ENCODE data around the gene NPRL2.

Gene NPRL2

GRCh38 chr3:50341537-50341936 is 9.0 kb downstream of the NPRL2 start:
- TF ChIP-seq CTCF (conservative IDR thresholded peaks at IDR 0.05; ENCODE audit: low read depth, low read length), result no peak
- peak overlapping the region; percentile 65 for H3K4me3 ChIP-seq (ENCODE audit: low read depth, low read length)

GRCh38 chr3:50340448-50341329 is 9.9 kb downstream of the NPRL2 start, which contains the start of gene RASSF1:
TSS of gene RASSF1 (minus strand) at chr3:50340836. CDS start at chr3:50340805, 31 bp downstream.
- peak; percentile 65 for DNase-seq (ENCODE audit: low read depth)
- TF ChIP-seq CTCF (conservative IDR thresholded peaks at IDR 0.05; ENCODE audit: low read depth, low read length), result no peak
- peak within 1 kb of the TSS; percentile 65 for H3K4me3 ChIP-seq (ENCODE audit: low read depth, low read length)

More at GRCh38 chr3:50341537-50341936, 9.0 kb downstream of the NPRL2 start:
- DNase-seq (ENCODE audit: low read depth), result no peak

GRCh38 chr3:50340147-50340447 is 10.5 kb downstream of the NPRL2 start:
- DNase-seq (ENCODE audit: low read depth), result no peak
- H3K4me3 ChIP-seq (ENCODE audit: low read depth, low read length), result peak overlapping the region; percentile 65
- TF ChIP-seq CTCF (conservative IDR thresholded peaks at IDR 0.05; ENCODE audit: low read depth, low read length), result no peak

DNA sequence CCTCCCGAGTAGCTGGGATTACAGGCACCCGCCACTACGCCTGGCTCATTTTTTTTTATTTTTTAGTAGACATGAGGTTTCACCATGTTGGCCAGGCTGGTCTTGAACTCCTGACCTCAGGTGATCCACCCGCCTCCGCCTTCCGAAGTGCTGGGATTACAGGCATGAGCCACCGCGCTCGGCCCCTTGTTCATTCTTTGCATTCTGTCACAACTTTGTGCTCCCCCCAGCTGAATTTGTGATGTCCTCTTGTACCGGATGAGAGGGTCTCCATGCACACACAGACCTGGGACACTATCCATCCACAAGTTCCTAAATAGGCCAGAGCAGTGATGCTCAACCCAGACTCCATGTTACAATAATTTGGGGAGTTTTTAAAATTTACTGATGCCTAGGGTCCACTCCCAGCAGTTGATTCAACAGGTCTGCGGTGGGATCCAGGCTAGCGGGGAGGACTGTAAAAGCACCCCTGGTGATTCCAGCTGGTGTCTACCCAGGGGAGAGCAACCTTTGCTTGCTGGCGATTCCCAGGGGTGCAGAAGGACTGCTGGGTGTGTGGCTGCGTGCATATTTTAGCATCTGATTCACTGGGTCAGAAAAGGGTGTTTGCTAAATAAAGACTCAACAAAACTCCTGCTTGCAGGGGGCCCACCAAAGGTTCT is 11.0 kb downstream of the NPRL2 start:
- TF ChIP-seq CTCF (conservative IDR thresholded peaks at IDR 0.05; ENCODE audit: low read depth, low read length), result no peak
- DNase-seq (ENCODE audit: low read depth), result peak; percentile 89
- H3K4me3 ChIP-seq (ENCODE audit: low read depth, low read length), result peak overlapping the region; percentile 65

GRCh38 chr3:50338965-50339364 is 11.6 kb downstream of the NPRL2 start:
- no peak for DNase-seq (ENCODE audit: low read depth)
- TF ChIP-seq CTCF (conservative IDR thresholded peaks at IDR 0.05; ENCODE audit: low read depth, low read length), result no peak
- no peak overlapping the region for H3K4me3 ChIP-seq (ENCODE audit: low read depth, low read length)

GRCh38 chr3:50337175-50337861 is 13.3 kb downstream of the NPRL2 start:
- no peak for TF ChIP-seq CTCF (conservative IDR thresholded peaks at IDR 0.05; ENCODE audit: low read depth, low read length)
- peak overlapping the region; percentile 87 for H3K4me3 ChIP-seq (ENCODE audit: low read depth, low read length)
- DNase-seq (ENCODE audit: low read depth), result peak; percentile 100

Measured in choroid plexus epithelial cell (primary cell).